ENCODE data around the gene HS2ST1. TPM values are rescaled to one million over a fixed set of nuclear protein-coding genes. Genes with fewer than 3 reads are reported as not detected.

HS2ST1 gene
- total and polyA plus RNA-seq, 12 donors = 2.4 to 21.4 (median 13.6) TPM

- intact Hi-C loops (cut with DNase I) = loop anchor here in 8 of 10 donors (2.0 to 10.0 kb wide), 10 partner anchors 142 to 1170 kb away; partner anchors contain the start of gene LMO4 (in 1 of the 8)
- ATAC-seq (peak; percentile 5 to 49 (median 20)), DNase-seq (no peak)
- Histone ChIP-seq H3K4me3 (peak overlapping the region; percentile 21 to 63 (median 50)), H3K27ac (peak overlapping the region; percentile 5 to 85 (median 66)), H3K9me3 (no peaks in the 10 kb centered on the region), H3K36me3 (no peaks in the 10 kb centered on the region), H3K4me1 (peaks cover 0 to 52% (median 22%) of the 10 kb centered on the region in 9 donors), H3K27me3 (peaks cover 0 to 9% (median 0%) of the 10 kb centered on the region in 7 donors)
- WGBS, 2 donors = 39 to 51% methylated on average over 47 of the region's 47 CpGs
- TF ChIP-seq CTCF (IDR thresholded peaks at IDR 0.05) = no peak
Measured at GRCh38 chr1:87132284-87132870, 217.9 kb downstream of the HS2ST1 start.

GRCh38 chr1:87134061-87134460 is 219.6 kb downstream of the HS2ST1 start:
- intact Hi-C loops (cut with DNase I) = loop anchor here in 9 of 10 donors (2.0 to 10.0 kb wide), 11 partner anchors 141 to 1168 kb away; partner anchors contain the start of gene LMO4 (in 1 of the 9)
- no peak overlapping the region for H3K4me3 ChIP-seq
- no peak for DNase-seq
- peak overlapping the region in 6 of 10 donors; percentile 16 to 85 (median 42) for H3K27ac ChIP-seq
- no peak for TF ChIP-seq CTCF (IDR thresholded peaks at IDR 0.05)
- peaks cover 0 to 9% (median 0%) of the 10 kb centered on the region in 7 donors for H3K27me3 ChIP-seq
- 71 to 72% methylated on average over 6 of the region's 6 CpGs for WGBS, 2 donors
- no peaks in the 10 kb centered on the region for H3K9me3 ChIP-seq
- no peaks in the 10 kb centered on the region for H3K36me3 ChIP-seq
- no peak for ATAC-seq
- peaks cover 0 to 49% (median 22%) of the 10 kb centered on the region in 9 donors for H3K4me1 ChIP-seq

- Histone ChIP-seq H3K36me3 (no peaks in the 10 kb centered on the region), H3K4me1 (peaks cover 0 to 48% (median 22%) of the 10 kb centered on the region in 9 donors), H3K4me3 (no peak overlapping the region), H3K27ac (peak overlapping the region in 6 of 10 donors; percentile 16 to 85 (median 37)), H3K27me3 (peaks cover 0 to 9% (median 0%) of the 10 kb centered on the region in 7 donors), H3K9me3 (no peaks in the 10 kb centered on the region)
- TF ChIP-seq CTCF (IDR thresholded peaks at IDR 0.05) = no peak
- intact Hi-C loops (cut with DNase I) = loop anchor here in 9 of 10 donors (2.0 to 10.0 kb wide), 11 partner anchors 140 to 1168 kb away; partner anchors contain the start of gene LMO4 (in 1 of the 9)
- ATAC-seq (peak in 3 of 8 donors; percentile 21 to 43 (median 42)), DNase-seq (peak in 1 of 2 donors; percentile 46)
- 60 to 71% methylated on average over 9 of the region's 9 CpGs for WGBS, 2 donors
Measured at GRCh38 chr1:87134625-87135328, 220.3 kb downstream of the HS2ST1 start.

- WGBS, 2 donors = 90 to 94% methylated on average over 11 of the region's 11 CpGs
- Histone ChIP-seq H3K36me3 (no peaks in the 10 kb centered on the region), H3K4me3 (no peak overlapping the region), H3K27me3 (peaks cover 0 to 9% (median 0%) of the 10 kb centered on the region in 7 donors), H3K27ac (peak overlapping the region in 2 of 10 donors; percentile 44 to 85), H3K4me1 (peaks cover 0 to 48% (median 22%) of the 10 kb centered on the region in 9 donors), H3K9me3 (no peaks in the 10 kb centered on the region)
- DNase-seq (no peak), ATAC-seq (no peak)
- TF ChIP-seq CTCF (IDR thresholded peaks at IDR 0.05) = no peak
- intact Hi-C loops (cut with DNase I) = loop anchor here in 7 of 10 donors (2.0 to 10.0 kb wide), 6 partner anchors 139 to 929 kb away; no protein-coding TSS in a partner anchor
Measured at GRCh38 chr1:87135329-87135712, 220.9 kb downstream of the HS2ST1 start.

Data from heart right ventricle (tissue), 16 donors.